ENCODE results near the gene CDAN1. TPM values are rescaled to one million over a fixed set of nuclear protein-coding genes. Genes with fewer than 3 reads are reported as not detected.

CDAN1 gene
- 5.8 to 8.3 TPM (median 6.5 TPM) in 5 replicates for total RNA-seq (2022; extraction: Qiagen RNA extraction)

GRCh38 chr15:42736793-42737528 is at the start of gene CDAN1:
Gene CDAN1, minus strand, starts transcription at chr15:42737128. Its CDS starts 26 bp downstream, at chr15:42737102.

Other genes starting within 250 kb of the CDAN1 start
- 7.8 to 12.7 TPM (median 10.2 TPM) in 5 replicates for gene ZNF106, start 246.0 kb downstream of the CDAN1 start, total RNA-seq (2022; extraction: Qiagen RNA extraction)
- gene SNAP23, start 241.5 kb downstream of the CDAN1 start, total RNA-seq (2022; extraction: Qiagen RNA extraction), result 14.7 to 41.5 TPM (median 17.1 TPM) in 5 replicates
- 10.8 to 13.0 TPM (median 11.7 TPM) in 5 replicates for gene LRRC57, start 188.3 kb downstream of the CDAN1 start, total RNA-seq (2022; extraction: Qiagen RNA extraction)
- 18.0 to 20.9 TPM (median 18.7 TPM) in 5 replicates for gene HAUS2, start 188.3 kb downstream of the CDAN1 start, total RNA-seq (2022; extraction: Qiagen RNA extraction)
- 1.2 to 1.9 TPM (median 1.7 TPM) in 5 replicates for gene STARD9, start 161.5 kb downstream of the CDAN1 start, total RNA-seq (2022; extraction: Qiagen RNA extraction)
- 1.3 to 3.0 TPM (median 1.9 TPM) in 5 replicates for gene TTBK2, start 183.7 kb upstream of the CDAN1 start, total RNA-seq (2022; extraction: Qiagen RNA extraction)

Measured in A549 treated with CORT108297 at 1 μM for 4 hours (cell line).